Subcutaneous abdominal adipose tissue (tissue), 5 donors: ENCODE results near the gene POP4.

Experiments used
- H3K27ac ChIP-seq: one replicate; pipeline ENCODE4 v1.7.0; 2013; ENCODE audit warnings: low read depth, mild to moderate bottlenecking, inconsistent platforms, low read length, moderate library complexity
- H3K27me3 ChIP-seq, 5 donors: one replicate each; pipeline ENCODE4 v1.7.0; 2013; ENCODE audit warnings: low read length in 5 of 5, inconsistent platforms in 1 of 5; ENCODE audit not compliant: control insufficient read depth in 5 of 5, insufficient read depth in 4 of 5
- H3K36me3 ChIP-seq, 5 donors: one replicate each; pipeline ENCODE4 v1.7.0; 2013; ENCODE audit warnings: low read length in 5 of 5; ENCODE audit not compliant: control insufficient read depth in 5 of 5, insufficient read depth in 5 of 5
- H3K4me1 ChIP-seq, 5 donors: one replicate each; pipeline ENCODE4 v1.7.0; 2013; ENCODE audit warnings: low read length in 5 of 5, mild to moderate bottlenecking in 3 of 5, moderate library complexity in 1 of 5; ENCODE audit not compliant: control insufficient read depth in 5 of 5, insufficient read depth in 5 of 5
- H3K4me3 ChIP-seq, 5 donors: one replicate each; pipeline ENCODE4 v1.7.0; 2013; ENCODE audit warnings: low read length in 5 of 5, low read depth in 1 of 5
- H3K9ac ChIP-seq, 5 donors: one replicate each; pipeline ENCODE4 v1.7.0; 2013; ENCODE audit warnings: low read length in 5 of 5, mild to moderate bottlenecking in 4 of 5, moderate library complexity in 3 of 5
- H3K9me3 ChIP-seq, 5 donors: one replicate each; pipeline ENCODE4 v1.7.0; 2013; ENCODE audit warnings: low read length in 5 of 5; ENCODE audit not compliant: control insufficient read depth in 5 of 5
- donor health status: healthy.
- donor health status: healthy.
- donor health status: healthy.
- donor health status: healthy.
- donor health status: healthy.

The POP4 gene

GRCh38 chr19:29566496-29567054 lies 39.5 kb upstream of the POP4 start:
- H3K9me3 ChIP-seq: no peaks in the 10 kb centered on the region
- no peaks in the 10 kb centered on the region for H3K36me3 ChIP-seq
- peaks cover 5 to 27% (median 18%) of the 10 kb centered on the region in 5 donors for H3K27me3 ChIP-seq
- H3K9ac ChIP-seq: no peak overlapping the region
- H3K4me1 ChIP-seq: no peaks in the 10 kb centered on the region
- no peak overlapping the region for H3K4me3 ChIP-seq
- H3K27ac ChIP-seq: no peak overlapping the region

GRCh38 chr19:29567366-29567915 lies 38.6 kb upstream of the POP4 start:
- H3K27me3 ChIP-seq: peaks cover 5 to 24% (median 18%) of the 10 kb centered on the region in 5 donors
- H3K4me1 ChIP-seq: no peaks in the 10 kb centered on the region

GRCh38 chr19:29568036-29569025 lies 37.8 kb upstream of the POP4 start:
- Histone ChIP-seq H3K36me3 (no peaks in the 10 kb centered on the region), H3K27ac (no peak overlapping the region), H3K9me3 (no peaks in the 10 kb centered on the region), H3K27me3 (peaks cover 5 to 25% (median 19%) of the 10 kb centered on the region in 5 donors), H3K4me3 (no peak overlapping the region), H3K4me1 (no peaks in the 10 kb centered on the region), H3K9ac (no peak overlapping the region)

More at GRCh38 chr19:29567366-29567915, 38.6 kb upstream of the POP4 start:
- H3K36me3 ChIP-seq: no peaks in the 10 kb centered on the region
- H3K27ac ChIP-seq: no peak overlapping the region
- no peak overlapping the region for H3K4me3 ChIP-seq
- no peak overlapping the region for H3K9ac ChIP-seq
- no peaks in the 10 kb centered on the region for H3K9me3 ChIP-seq

GRCh38 chr19:29569038-29569911 lies 36.8 kb upstream of the POP4 start:
- peaks cover 8 to 30% (median 23%) of the 10 kb centered on the region in 5 donors for H3K27me3 ChIP-seq
- H3K36me3 ChIP-seq: no peaks in the 10 kb centered on the region

GRCh38 chr19:29571181-29571580 lies 34.9 kb upstream of the POP4 start:
- Histone ChIP-seq H3K36me3 (no peaks in the 10 kb centered on the region), H3K4me1 (no peaks in the 10 kb centered on the region), H3K9ac (no peak overlapping the region), H3K27ac (no peak overlapping the region), H3K9me3 (no peaks in the 10 kb centered on the region), H3K27me3 (peaks cover 2 to 34% (median 27%) of the 10 kb centered on the region in 5 donors), H3K4me3 (no peak overlapping the region)

More at GRCh38 chr19:29569038-29569911, 36.8 kb upstream of the POP4 start:
- Histone ChIP-seq H3K9me3 (no peaks in the 10 kb centered on the region), H3K4me1 (no peaks in the 10 kb centered on the region), H3K27ac (no peak overlapping the region), H3K9ac (no peak overlapping the region), H3K4me3 (no peak overlapping the region)

GRCh38 chr19:29573486-29573885 lies 32.6 kb upstream of the POP4 start:
- no peak overlapping the region for H3K9ac ChIP-seq
- no peak overlapping the region for H3K4me3 ChIP-seq
- H3K9me3 ChIP-seq: no peaks in the 10 kb centered on the region
- no peak overlapping the region for H3K27ac ChIP-seq
- no peaks in the 10 kb centered on the region for H3K4me1 ChIP-seq
- H3K27me3 ChIP-seq: peaks cover 2 to 45% (median 31%) of the 10 kb centered on the region in 5 donors
- H3K36me3 ChIP-seq: no peaks in the 10 kb centered on the region

- Histone ChIP-seq H3K4me1 (no peaks in the 10 kb centered on the region), H3K27ac (no peak overlapping the region), H3K9ac (no peak overlapping the region), H3K27me3 (peaks cover 2 to 48% (median 30%) of the 10 kb centered on the region in 5 donors), H3K36me3 (no peaks in the 10 kb centered on the region), H3K9me3 (no peaks in the 10 kb centered on the region), H3K4me3 (no peak overlapping the region)
These were observed 31.6 kb upstream of the POP4 start for GRCh38 chr19:29574510-29574909.

- Histone ChIP-seq H3K27ac (no peak overlapping the region), H3K4me3 (no peak overlapping the region), H3K4me1 (no peaks in the 10 kb centered on the region), H3K9me3 (peaks cover 0 to under 1% (median 0%) of the 10 kb centered on the region in 5 donors), H3K27me3 (peaks cover 2 to 53% (median 34%) of the 10 kb centered on the region in 5 donors), H3K9ac (no peak overlapping the region), H3K36me3 (no peaks in the 10 kb centered on the region)
These were observed 30.0 kb upstream of the POP4 start for GRCh38 chr19:29576046-29576606.
